H9 (cell line): Measurements from ENCODE around the gene HLA-DMA. TPM values are rescaled to one million over a fixed set of nuclear protein-coding genes. Genes with fewer than 3 reads are reported as not detected.
A peak's percentile ranks its signal among the peaks of the same experiment; 100 is the strongest.

Experiments used
- DNase-seq: peaks from one replicate; pipeline ENCODE4 v3.0.0-alpha.2; 2017
- H2AFZ ChIP-seq: one replicate; pipeline ENCODE4 v1.6.1; 2013; ENCODE audit warnings: mild to moderate bottlenecking, low read length, control low read depth, moderate library complexity
- H2AK5ac ChIP-seq: 2 replicates; pipeline ENCODE4 v1.6.1; 2013; ENCODE audit warnings: low read length, control low read depth, mixed read lengths; ENCODE audit not compliant: insufficient read length
- H2BK120ac ChIP-seq: one replicate; pipeline ENCODE4 v1.6.1; 2013; ENCODE audit warnings: low read depth, mild to moderate bottlenecking, low read length, control low read depth, inconsistent platforms; ENCODE audit not compliant: poor library complexity, severe bottlenecking
- H2BK12ac ChIP-seq: 2 replicates; pipeline ENCODE4 v1.6.1; 2013; ENCODE audit warnings: low read length, control low read depth, mixed read lengths, low read depth; ENCODE audit not compliant: insufficient read length
- H2BK15ac ChIP-seq: 2 replicates; pipeline ENCODE4 v1.6.1; 2013; ENCODE audit warnings: low read depth, low read length, control low read depth
- H2BK20ac ChIP-seq: one replicate; pipeline ENCODE4 v1.6.1; 2013; ENCODE audit warnings: low read depth, mild to moderate bottlenecking, low read length, control low read depth, inconsistent platforms; ENCODE audit not compliant: poor library complexity, severe bottlenecking
- H2BK5ac ChIP-seq: 2 replicates; pipeline ENCODE4 v1.6.1; 2013; ENCODE audit warnings: low read length, control low read depth, mixed read lengths; ENCODE audit not compliant: insufficient read length
- H3K14ac ChIP-seq: 2 replicates; pipeline ENCODE4 v1.6.1; 2013; ENCODE audit warnings: low read length, control low read depth; ENCODE audit not compliant: insufficient read depth
- H3K18ac ChIP-seq: 2 replicates; pipeline ENCODE4 v1.6.1; 2013; ENCODE audit warnings: low read depth, mild to moderate bottlenecking, mixed read lengths, low read length, control low read depth; ENCODE audit not compliant: insufficient read length
- H3K23ac ChIP-seq: 2 replicates; pipeline ENCODE4 v1.6.1; 2013; ENCODE audit warnings: low read length, control low read depth, mixed read lengths, low read depth; ENCODE audit not compliant: insufficient read length
- H3K23me2 ChIP-seq: 2 replicates; pipeline ENCODE4 v1.6.1; 2013; ENCODE audit warnings: low read depth, mild to moderate bottlenecking, mixed read lengths, low read length, control low read depth; ENCODE audit not compliant: insufficient read length, poor library complexity, severe bottlenecking
- H3K27ac ChIP-seq: 2 replicates; pipeline ENCODE4 v1.5.1; 2013; ENCODE audit warnings: low read length, control low read depth, mixed read lengths, low read depth; ENCODE audit not compliant: insufficient read length
- H3K27me3 ChIP-seq: 2 replicates; pipeline ENCODE4 v1.6.1; 2013; ENCODE audit warnings: low read length, control low read depth, inconsistent platforms; ENCODE audit not compliant: insufficient read depth
- H3K4ac ChIP-seq: 2 replicates; pipeline ENCODE4 v1.6.1; 2013; ENCODE audit warnings: low read depth, mild to moderate bottlenecking, control low read depth, inconsistent platforms, low read length, moderate library complexity
- H3K4me1 ChIP-seq: 2 replicates; pipeline ENCODE4 v1.6.1; 2013; ENCODE audit warnings: low read length, control low read depth, inconsistent platforms; ENCODE audit not compliant: insufficient read depth
- H3K4me2 ChIP-seq: 2 replicates; pipeline ENCODE4 v1.6.1; 2013; ENCODE audit warnings: low read length, control low read depth, mixed read lengths; ENCODE audit not compliant: insufficient read length, insufficient read depth
- H3K56ac ChIP-seq: 2 replicates; pipeline ENCODE4 v1.6.1; 2013; ENCODE audit warnings: low read depth, mild to moderate bottlenecking, mixed read lengths, low read length, control low read depth; ENCODE audit not compliant: insufficient read length
- H3K79me1 ChIP-seq: 2 replicates; pipeline ENCODE4 v1.6.1; 2013; ENCODE audit warnings: low read depth, mild to moderate bottlenecking, moderate library complexity, low read length, control low read depth, inconsistent platforms; ENCODE audit not compliant: insufficient read depth, poor library complexity, severe bottlenecking
- H3K79me2 ChIP-seq: 2 replicates; pipeline ENCODE4 v1.6.1; 2013; ENCODE audit warnings: low read length, control low read depth, inconsistent platforms; ENCODE audit not compliant: insufficient read depth
- H3K9ac ChIP-seq: 2 replicates; pipeline ENCODE4 v1.6.1; 2013; ENCODE audit warnings: low read length, control low read depth, mixed read lengths; ENCODE audit not compliant: insufficient read length; ENCODE audit errors: extremely low read depth
- H3K9me3 ChIP-seq: one replicate; pipeline ENCODE4 v1.6.1; 2013; ENCODE audit warnings: low read depth, low read length, inconsistent platforms; ENCODE audit not compliant: control insufficient read depth
- H3T11ph ChIP-seq: one replicate; pipeline ENCODE4 v1.6.1; 2013; ENCODE audit warnings: mild to moderate bottlenecking, low read length, control low read depth, inconsistent platforms
- H4K20me1 ChIP-seq: one replicate; pipeline ENCODE4 v1.6.1; 2013; ENCODE audit not compliant: control insufficient read depth, insufficient read length, insufficient read depth
- H4K5ac ChIP-seq: 2 replicates; pipeline ENCODE4 v1.6.1; 2013; ENCODE audit warnings: low read depth, mild to moderate bottlenecking, mixed read lengths, low read length, control low read depth; ENCODE audit not compliant: insufficient read length
- H4K8ac ChIP-seq: replicated peaks from 2 replicates; pipeline ENCODE4 v1.6.1; 2013; ENCODE audit warnings: low read length, control low read depth, mixed read lengths, low read depth; ENCODE audit not compliant: insufficient read length
- H4K91ac ChIP-seq: 2 replicates; pipeline ENCODE4 v1.6.1; 2013; ENCODE audit warnings: low read depth, mild to moderate bottlenecking, moderate library complexity, mixed read lengths, low read length, control low read depth; ENCODE audit not compliant: insufficient read length
- H3K27ac Mint-ChIP-seq, 3 experiments: 2 replicates in 2 of 3; 3 replicates in 1 of 3; pipeline ENCODE4 v1.8.0; 2020 to 2021; ENCODE audit warnings: mixed read lengths in 3 of 3, mild to moderate bottlenecking in 1 of 3, moderate library complexity in 1 of 3
- H3K27me3 Mint-ChIP-seq: 2 replicates; pipeline ENCODE4 v1.8.0; 2021; ENCODE audit warnings: low read depth, mild to moderate bottlenecking, moderate library complexity, mixed read lengths
- H3K36me3 Mint-ChIP-seq, 3 experiments: 2 replicates in 2 of 3; 3 replicates in 1 of 3; pipeline ENCODE4 v1.8.0; 2020 to 2021; ENCODE audit warnings: low read depth in 3 of 3, mixed read lengths in 3 of 3; ENCODE audit not compliant: insufficient read depth in 1 of 3
- H3K4me1 Mint-ChIP-seq, 2 experiments: 2 replicates each; pipeline ENCODE4 v1.8.0; 2020; ENCODE audit warnings: mixed read lengths in 2 of 2
- H3K4me3 Mint-ChIP-seq, 2 experiments: 2 replicates in 1 of 2; 3 replicates in 1 of 2; pipeline ENCODE4 v1.8.0; 2020 to 2021; ENCODE audit warnings: mild to moderate bottlenecking in 2 of 2, mixed read lengths in 2 of 2, moderate library complexity in 1 of 2
- H3K9me3 Mint-ChIP-seq, 2 experiments: 2 replicates in 1 of 2; 3 replicates in 1 of 2; pipeline ENCODE4 v1.8.0; 2020; ENCODE audit warnings: mild to moderate bottlenecking in 2 of 2, mixed read lengths in 2 of 2, moderate library complexity in 1 of 2
- CTCF ChIP-seq: fragments of 200-600 bp; sonication (generic); conservative IDR thresholded peaks from 3 replicates; pipeline ENCODE4 v1.8.0; 2021; ENCODE audit warnings: antibody characterized with exemption, mild to moderate bottlenecking
- WGBS: extraction: QIAGEN DNeasy Blood & Tissue Kit; methylation state at CpG from one replicate; pipeline ENCODE4 v1.1.7; 2013; ENCODE audit warnings: missing lambda C conversion rate, low lambda C conversion rate, mixed read lengths; ENCODE audit not compliant: insufficient read length; ENCODE audit errors: extremely low coverage; 5-methylcytosine and 5-hydroxymethylcytosine counted together
- total RNA-seq: library from RNA; stranded (reverse); gene quantifications from 2 replicates; pipeline ENCODE4 v1.2.1, GENCODE V29; 2021

HLA-DMA gene
- total RNA-seq, 1 experiment from 2014 or later: 7.5 TPM

- no peak overlapping the region for H2BK5ac ChIP-seq
- H4K8ac ChIP-seq: no peak overlapping the region
- H3K56ac ChIP-seq: no peak overlapping the region
- Mint-ChIP-seq H3K36me3 (peaks cover 94 to 99% (median 96%) of the 10 kb centered on the region in 3 experiments), H3K9me3 (peaks cover 7 to 9% of the 10 kb centered on the region in 2 experiments), H3K4me3 (peak overlapping the region; percentile 96), H3K27ac (peak overlapping the region in 1 of 3 experiments; percentile 65; a peak in 2 of 7 replicates), H3K27me3 (peaks cover 3% of the 10 kb centered on the region), H3K4me1 (peaks cover 23 to 53% of the 10 kb centered on the region in 2 experiments)
- no peak overlapping the region for H3K14ac ChIP-seq
- no peak overlapping the region for H3T11ph ChIP-seq
- H3K9me3 ChIP-seq: no peaks in the 10 kb centered on the region
- no peak overlapping the region for H3K4ac ChIP-seq
- no peak overlapping the region for H4K5ac ChIP-seq
- H2BK120ac ChIP-seq: no peak overlapping the region
- H2AK5ac ChIP-seq: no peak overlapping the region
- H4K20me1 ChIP-seq: no peaks in the 10 kb centered on the region
- peaks cover 41% of the 10 kb centered on the region for H3K79me2 ChIP-seq
- no CpG with 5 or more reads among the region's 7 CpGs for WGBS
- no peak overlapping the region for H3K23ac ChIP-seq
- no peak overlapping the region for H2BK15ac ChIP-seq
- no peak overlapping the region for H2AFZ ChIP-seq
- H3K4me1 ChIP-seq: no peaks in the 10 kb centered on the region
- H4K91ac ChIP-seq: no peak overlapping the region
- no peak overlapping the region for H3K4me2 ChIP-seq
- H3K18ac ChIP-seq: no peak overlapping the region
- DNase-seq: no peak
- no peak for TF ChIP-seq CTCF
- H3K9ac ChIP-seq: no peak overlapping the region
- no peaks in the 10 kb centered on the region for H3K27me3 ChIP-seq
- H3K27ac ChIP-seq: no peak overlapping the region
- H2BK12ac ChIP-seq: no peak overlapping the region
- H2BK20ac ChIP-seq: no peak overlapping the region
- peaks cover 20% of the 10 kb centered on the region for H3K79me1 ChIP-seq
- H3K23me2 ChIP-seq: peaks cover 12% of the 10 kb centered on the region
Measured at GRCh38 chr6:32976334-32977069, 23.6 kb upstream of the HLA-DMA start.
